HEK293 (cell line): ENCODE data around the gene LEP.

Source experiments
- BCL11A ChIP-seq: fragments of 450-650 bp; formaldehyde crosslinking; IDR thresholded peaks from 2 replicates; pipeline ENCODE4 v1.5.1; 2016; ENCODE audit warnings: low read depth, missing biosample characterization, missing genetic modification characterization
- GLI2 ChIP-seq: fragments of 450-650 bp; formaldehyde crosslinking; IDR thresholded peaks from 2 replicates; pipeline ENCODE4; 2017; ENCODE audit warnings: missing biosample characterization, missing genetic modification characterization, low read depth, borderline replicate concordance
- OSR2 ChIP-seq: fragments of 450-650 bp; formaldehyde crosslinking; IDR thresholded peaks from 2 replicates; pipeline ENCODE4 v1.5.1; 2016; ENCODE audit warnings: missing biosample characterization, missing genetic modification characterization
- PRDM1 ChIP-seq: fragments of 450-650 bp; formaldehyde crosslinking; IDR thresholded peaks from 2 replicates; pipeline ENCODE4; 2016; ENCODE audit warnings: missing biosample characterization, missing genetic modification characterization
- SCRT1 ChIP-seq: fragments of 450-650 bp; formaldehyde crosslinking; IDR thresholded peaks from 2 replicates; pipeline ENCODE4 v1.5.1; 2016; ENCODE audit warnings: missing biosample characterization, missing genetic modification characterization, borderline replicate concordance
- SCRT2 ChIP-seq: fragments of 450-650 bp; formaldehyde crosslinking; IDR thresholded peaks from 2 replicates; pipeline ENCODE4 v1.5.1; 2016; ENCODE audit warnings: missing biosample characterization, missing genetic modification characterization
- ZBTB17 ChIP-seq: fragments of 450-650 bp; formaldehyde crosslinking; IDR thresholded peaks from 2 replicates; pipeline ENCODE4 v1.5.1; 2016; ENCODE audit warnings: missing biosample characterization, missing genetic modification characterization
- ZBTB20 ChIP-seq: fragments of 450-650 bp; formaldehyde crosslinking; IDR thresholded peaks from 2 replicates; pipeline ENCODE4 v1.5.1; 2016; ENCODE audit warnings: missing biosample characterization, missing genetic modification characterization
- ZIC2 ChIP-seq: fragments of 450-650 bp; formaldehyde crosslinking; IDR thresholded peaks from 2 replicates; pipeline ENCODE4 v1.5.1; 2016; ENCODE audit warnings: missing biosample characterization, missing genetic modification characterization
- ZNF112 ChIP-seq: fragments of 450-650 bp; formaldehyde crosslinking; IDR thresholded peaks from 2 replicates; pipeline ENCODE4 v1.5.0; 2017; ENCODE audit warnings: missing biosample characterization, missing genetic modification characterization
- ZNF341 ChIP-seq: fragments of 450-650 bp; formaldehyde crosslinking; IDR thresholded peaks from 2 replicates; pipeline ENCODE4; 2016; ENCODE audit warnings: low read depth, missing biosample characterization, missing genetic modification characterization
- ZNF549 ChIP-seq: fragments of 450-650 bp; IDR thresholded peaks from 2 replicates; pipeline ENCODE4 v1.5.1; 2018; ENCODE audit warnings: missing biosample characterization, missing genetic modification characterization, mild to moderate bottlenecking, inconsistent platforms, moderate library complexity
- ZNF610 ChIP-seq: fragments of 450-650 bp; formaldehyde crosslinking; IDR thresholded peaks from 2 replicates; pipeline ENCODE4 v1.5.1; 2016; ENCODE audit warnings: missing biosample characterization, missing genetic modification characterization, borderline replicate concordance
- ZNF624 ChIP-seq: fragments of 450-650 bp; formaldehyde crosslinking; IDR thresholded peaks from 2 replicates; pipeline ENCODE4 v1.5.1; 2017; ENCODE audit warnings: missing biosample characterization, missing genetic modification characterization
- ZNF658 ChIP-seq: fragments of 450-650 bp; formaldehyde crosslinking; IDR thresholded peaks from 2 replicates; pipeline ENCODE4; 2016; ENCODE audit warnings: missing biosample characterization, missing genetic modification characterization
- TF ChIP-seq, protein P1 (sequence below): fragments of 450-650 bp; formaldehyde crosslinking; conservative IDR thresholded peaks from 2 replicates; pipeline ENCODE4 v1.5.1; 2016; ENCODE audit warnings: low read depth, missing biosample characterization, missing genetic modification characterization
- TF ChIP-seq, protein P2 (sequence below): fragments of 450-650 bp; formaldehyde crosslinking; IDR thresholded peaks from 2 replicates; pipeline ENCODE4 v1.5.1; 2016; ENCODE audit warnings: missing biosample characterization, missing genetic modification characterization
- TF ChIP-seq, protein P3 (sequence below): fragments of 450-650 bp; formaldehyde crosslinking; IDR thresholded peaks from 2 replicates; pipeline ENCODE4 v1.5.1; 2016; ENCODE audit warnings: missing biosample characterization, missing genetic modification characterization
- TF ChIP-seq, protein P4 (sequence below): fragments of 450-650 bp; formaldehyde crosslinking; IDR thresholded peaks from 2 replicates; pipeline ENCODE4 v1.5.1; 2016; ENCODE audit warnings: missing biosample characterization, missing genetic modification characterization, low read depth
- TF ChIP-seq, protein P5 (sequence below): fragments of 450-650 bp; formaldehyde crosslinking; IDR thresholded peaks from 2 replicates; pipeline ENCODE4 v1.5.1; 2016; ENCODE audit warnings: missing biosample characterization, missing genetic modification characterization
- TF ChIP-seq, protein P6 (sequence below): fragments of 450-650 bp; formaldehyde crosslinking; IDR thresholded peaks from 2 replicates; pipeline ENCODE4 v1.5.1; 2016; ENCODE audit warnings: missing biosample characterization, missing genetic modification characterization
- TF ChIP-seq, protein P7 (sequence below): fragments of 450-650 bp; formaldehyde crosslinking; IDR thresholded peaks from 2 replicates; pipeline ENCODE4 v1.5.1; 2017; ENCODE audit warnings: missing biosample characterization, missing genetic modification characterization

Gene LEP

DNA sequence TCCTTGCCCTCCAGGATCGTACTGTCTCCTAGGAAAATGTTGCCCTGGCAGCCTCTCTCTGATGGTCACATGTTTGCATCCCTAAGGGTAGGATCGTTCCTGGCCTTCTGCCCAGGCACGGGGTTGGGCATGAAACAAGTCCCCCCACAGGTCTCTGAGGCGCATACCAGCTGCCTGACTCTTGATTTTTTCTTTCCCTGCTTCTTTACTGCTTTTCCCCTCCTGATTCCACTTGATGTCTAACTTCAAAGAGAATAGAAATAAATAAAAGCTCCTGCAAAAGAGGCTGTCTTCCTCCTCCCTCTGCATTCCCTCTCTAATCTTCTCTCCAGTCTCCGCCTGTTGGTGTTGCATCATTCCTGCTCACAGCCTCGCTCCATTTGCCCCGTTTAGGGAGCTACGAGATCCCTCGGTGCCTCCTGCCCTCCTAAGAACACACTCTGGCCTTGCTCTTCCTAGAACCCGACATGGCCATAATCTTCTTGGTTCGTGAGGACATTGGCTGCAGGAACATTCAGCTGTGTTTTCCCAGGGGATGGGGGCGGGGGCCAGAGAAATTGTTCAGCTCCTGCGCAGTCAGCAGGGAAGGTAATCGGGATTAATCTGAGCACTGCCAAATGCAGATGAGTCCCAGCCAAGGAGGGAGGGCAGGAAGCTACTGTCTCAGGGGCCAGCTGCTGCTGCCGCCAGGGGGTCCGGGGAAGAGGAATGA lies 26.0 kb downstream of the LEP start (continued):
- TF ChIP-seq, protein P1, sequence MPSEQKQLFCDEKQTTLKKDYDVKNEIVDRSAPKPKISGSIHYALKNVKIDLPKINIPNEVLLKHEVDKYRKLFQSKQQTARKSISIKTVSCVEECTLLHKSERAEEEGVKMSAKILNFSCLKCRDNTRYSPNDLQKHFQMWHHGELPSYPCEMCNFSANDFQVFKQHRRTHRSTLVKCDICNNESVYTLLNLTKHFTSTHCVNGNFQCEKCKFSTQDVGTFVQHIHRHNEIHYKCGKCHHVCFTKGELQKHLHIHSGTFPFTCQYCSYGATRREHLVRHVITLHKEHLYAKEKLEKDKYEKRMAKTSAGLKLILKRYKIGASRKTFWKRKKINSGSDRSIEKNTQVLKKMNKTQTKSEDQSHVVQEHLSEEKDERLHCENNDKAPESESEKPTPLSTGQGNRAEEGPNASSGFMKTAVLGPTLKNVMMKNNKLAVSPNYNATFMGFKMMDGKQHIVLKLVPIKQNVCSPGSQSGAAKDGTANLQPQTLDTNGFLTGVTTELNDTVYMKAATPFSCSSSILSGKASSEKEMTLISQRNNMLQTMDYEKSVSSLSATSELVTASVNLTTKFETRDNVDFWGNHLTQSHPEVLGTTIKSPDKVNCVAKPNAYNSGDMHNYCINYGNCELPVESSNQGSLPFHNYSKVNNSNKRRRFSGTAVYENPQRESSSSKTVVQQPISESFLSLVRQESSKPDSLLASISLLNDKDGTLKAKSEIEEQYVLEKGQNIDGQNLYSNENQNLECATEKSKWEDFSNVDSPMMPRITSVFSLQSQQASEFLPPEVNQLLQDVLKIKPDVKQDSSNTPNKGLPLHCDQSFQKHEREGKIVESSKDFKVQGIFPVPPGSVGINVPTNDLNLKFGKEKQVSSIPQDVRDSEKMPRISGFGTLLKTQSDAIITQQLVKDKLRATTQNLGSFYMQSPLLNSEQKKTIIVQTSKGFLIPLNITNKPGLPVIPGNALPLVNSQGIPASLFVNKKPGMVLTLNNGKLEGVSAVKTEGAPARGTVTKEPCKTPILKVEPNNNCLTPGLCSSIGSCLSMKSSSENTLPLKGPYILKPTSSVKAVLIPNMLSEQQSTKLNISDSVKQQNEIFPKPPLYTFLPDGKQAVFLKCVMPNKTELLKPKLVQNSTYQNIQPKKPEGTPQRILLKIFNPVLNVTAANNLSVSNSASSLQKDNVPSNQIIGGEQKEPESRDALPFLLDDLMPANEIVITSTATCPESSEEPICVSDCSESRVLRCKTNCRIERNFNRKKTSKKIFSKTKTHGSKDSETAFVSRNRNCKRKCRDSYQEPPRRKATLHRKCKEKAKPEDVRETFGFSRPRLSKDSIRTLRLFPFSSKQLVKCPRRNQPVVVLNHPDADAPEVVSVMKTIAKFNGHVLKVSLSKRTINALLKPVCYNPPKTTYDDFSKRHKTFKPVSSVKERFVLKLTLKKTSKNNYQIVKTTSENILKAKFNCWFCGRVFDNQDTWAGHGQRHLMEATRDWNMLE (tag by site-specific recombination) = peak; percentile 33; the same call in 1 of the 2 replicates
- TF ChIP-seq, protein P2, sequence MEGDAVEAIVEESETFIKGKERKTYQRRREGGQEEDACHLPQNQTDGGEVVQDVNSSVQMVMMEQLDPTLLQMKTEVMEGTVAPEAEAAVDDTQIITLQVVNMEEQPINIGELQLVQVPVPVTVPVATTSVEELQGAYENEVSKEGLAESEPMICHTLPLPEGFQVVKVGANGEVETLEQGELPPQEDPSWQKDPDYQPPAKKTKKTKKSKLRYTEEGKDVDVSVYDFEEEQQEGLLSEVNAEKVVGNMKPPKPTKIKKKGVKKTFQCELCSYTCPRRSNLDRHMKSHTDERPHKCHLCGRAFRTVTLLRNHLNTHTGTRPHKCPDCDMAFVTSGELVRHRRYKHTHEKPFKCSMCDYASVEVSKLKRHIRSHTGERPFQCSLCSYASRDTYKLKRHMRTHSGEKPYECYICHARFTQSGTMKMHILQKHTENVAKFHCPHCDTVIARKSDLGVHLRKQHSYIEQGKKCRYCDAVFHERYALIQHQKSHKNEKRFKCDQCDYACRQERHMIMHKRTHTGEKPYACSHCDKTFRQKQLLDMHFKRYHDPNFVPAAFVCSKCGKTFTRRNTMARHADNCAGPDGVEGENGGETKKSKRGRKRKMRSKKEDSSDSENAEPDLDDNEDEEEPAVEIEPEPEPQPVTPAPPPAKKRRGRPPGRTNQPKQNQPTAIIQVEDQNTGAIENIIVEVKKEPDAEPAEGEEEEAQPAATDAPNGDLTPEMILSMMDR = peak; percentile 17; the same call in 1 of the 2 replicates
- TF ChIP-seq ZNF112 (tag by site-specific recombination) (no peak), ZBTB20 (tag by site-specific recombination) (no peak; the same call in 1 of the 2 replicates), ZNF624 (no peak), BCL11A (tag by site-specific recombination) (no peak), ZBTB17 (tag by site-specific recombination) (peak; percentile 97), SCRT2 (peak; percentile 72), ZIC2 (tag by site-specific recombination) (0 out of 2 replicates have a peak, but pooled peaks have one; percentile 4), OSR2 (tag by site-specific recombination) (peak; percentile 31; the same call in 1 of the 2 replicates), GLI2 (no peak), ZNF341 (peak; percentile 62), ZNF658 (tag by site-specific recombination) (no peak), ZNF610 (tag by site-specific recombination) (peak; percentile 43; the same call in 1 of the 2 replicates), SCRT1 (tag by site-specific recombination) (peak; percentile 57; the same call in 1 of the 2 replicates), PRDM1 (tag by site-specific recombination) (peak; percentile 35; the same call in 1 of the 2 replicates), ZNF549 (tag by site-specific recombination) (no peak)
- TF ChIP-seq, protein P3, sequence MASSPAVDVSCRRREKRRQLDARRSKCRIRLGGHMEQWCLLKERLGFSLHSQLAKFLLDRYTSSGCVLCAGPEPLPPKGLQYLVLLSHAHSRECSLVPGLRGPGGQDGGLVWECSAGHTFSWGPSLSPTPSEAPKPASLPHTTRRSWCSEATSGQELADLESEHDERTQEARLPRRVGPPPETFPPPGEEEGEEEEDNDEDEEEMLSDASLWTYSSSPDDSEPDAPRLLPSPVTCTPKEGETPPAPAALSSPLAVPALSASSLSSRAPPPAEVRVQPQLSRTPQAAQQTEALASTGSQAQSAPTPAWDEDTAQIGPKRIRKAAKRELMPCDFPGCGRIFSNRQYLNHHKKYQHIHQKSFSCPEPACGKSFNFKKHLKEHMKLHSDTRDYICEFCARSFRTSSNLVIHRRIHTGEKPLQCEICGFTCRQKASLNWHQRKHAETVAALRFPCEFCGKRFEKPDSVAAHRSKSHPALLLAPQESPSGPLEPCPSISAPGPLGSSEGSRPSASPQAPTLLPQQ (tag by site-specific recombination) = peak; percentile 63; the same call in 1 of the 2 replicates
- TF ChIP-seq, protein P4, sequence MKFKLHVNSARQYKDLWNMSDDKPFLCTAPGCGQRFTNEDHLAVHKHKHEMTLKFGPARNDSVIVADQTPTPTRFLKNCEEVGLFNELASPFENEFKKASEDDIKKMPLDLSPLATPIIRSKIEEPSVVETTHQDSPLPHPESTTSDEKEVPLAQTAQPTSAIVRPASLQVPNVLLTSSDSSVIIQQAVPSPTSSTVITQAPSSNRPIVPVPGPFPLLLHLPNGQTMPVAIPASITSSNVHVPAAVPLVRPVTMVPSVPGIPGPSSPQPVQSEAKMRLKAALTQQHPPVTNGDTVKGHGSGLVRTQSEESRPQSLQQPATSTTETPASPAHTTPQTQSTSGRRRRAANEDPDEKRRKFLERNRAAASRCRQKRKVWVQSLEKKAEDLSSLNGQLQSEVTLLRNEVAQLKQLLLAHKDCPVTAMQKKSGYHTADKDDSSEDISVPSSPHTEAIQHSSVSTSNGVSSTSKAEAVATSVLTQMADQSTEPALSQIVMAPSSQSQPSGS = 0 out of 2 replicates have a peak, but pooled peaks have one; percentile 9
- TF ChIP-seq, protein P5, sequence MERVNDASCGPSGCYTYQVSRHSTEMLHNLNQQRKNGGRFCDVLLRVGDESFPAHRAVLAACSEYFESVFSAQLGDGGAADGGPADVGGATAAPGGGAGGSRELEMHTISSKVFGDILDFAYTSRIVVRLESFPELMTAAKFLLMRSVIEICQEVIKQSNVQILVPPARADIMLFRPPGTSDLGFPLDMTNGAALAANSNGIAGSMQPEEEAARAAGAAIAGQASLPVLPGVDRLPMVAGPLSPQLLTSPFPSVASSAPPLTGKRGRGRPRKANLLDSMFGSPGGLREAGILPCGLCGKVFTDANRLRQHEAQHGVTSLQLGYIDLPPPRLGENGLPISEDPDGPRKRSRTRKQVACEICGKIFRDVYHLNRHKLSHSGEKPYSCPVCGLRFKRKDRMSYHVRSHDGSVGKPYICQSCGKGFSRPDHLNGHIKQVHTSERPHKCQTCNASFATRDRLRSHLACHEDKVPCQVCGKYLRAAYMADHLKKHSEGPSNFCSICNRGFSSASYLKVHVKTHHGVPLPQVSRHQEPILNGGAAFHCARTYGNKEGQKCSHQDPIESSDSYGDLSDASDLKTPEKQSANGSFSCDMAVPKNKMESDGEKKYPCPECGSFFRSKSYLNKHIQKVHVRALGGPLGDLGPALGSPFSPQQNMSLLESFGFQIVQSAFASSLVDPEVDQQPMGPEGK (tag by site-specific recombination) = peak; percentile 72
- TF ChIP-seq, protein P6, sequence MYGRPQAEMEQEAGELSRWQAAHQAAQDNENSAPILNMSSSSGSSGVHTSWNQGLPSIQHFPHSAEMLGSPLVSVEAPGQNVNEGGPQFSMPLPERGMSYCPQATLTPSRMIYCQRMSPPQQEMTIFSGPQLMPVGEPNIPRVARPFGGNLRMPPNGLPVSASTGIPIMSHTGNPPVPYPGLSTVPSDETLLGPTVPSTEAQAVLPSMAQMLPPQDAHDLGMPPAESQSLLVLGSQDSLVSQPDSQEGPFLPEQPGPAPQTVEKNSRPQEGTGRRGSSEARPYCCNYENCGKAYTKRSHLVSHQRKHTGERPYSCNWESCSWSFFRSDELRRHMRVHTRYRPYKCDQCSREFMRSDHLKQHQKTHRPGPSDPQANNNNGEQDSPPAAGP (tag by site-specific recombination) = no peak
- TF ChIP-seq, protein P7, sequence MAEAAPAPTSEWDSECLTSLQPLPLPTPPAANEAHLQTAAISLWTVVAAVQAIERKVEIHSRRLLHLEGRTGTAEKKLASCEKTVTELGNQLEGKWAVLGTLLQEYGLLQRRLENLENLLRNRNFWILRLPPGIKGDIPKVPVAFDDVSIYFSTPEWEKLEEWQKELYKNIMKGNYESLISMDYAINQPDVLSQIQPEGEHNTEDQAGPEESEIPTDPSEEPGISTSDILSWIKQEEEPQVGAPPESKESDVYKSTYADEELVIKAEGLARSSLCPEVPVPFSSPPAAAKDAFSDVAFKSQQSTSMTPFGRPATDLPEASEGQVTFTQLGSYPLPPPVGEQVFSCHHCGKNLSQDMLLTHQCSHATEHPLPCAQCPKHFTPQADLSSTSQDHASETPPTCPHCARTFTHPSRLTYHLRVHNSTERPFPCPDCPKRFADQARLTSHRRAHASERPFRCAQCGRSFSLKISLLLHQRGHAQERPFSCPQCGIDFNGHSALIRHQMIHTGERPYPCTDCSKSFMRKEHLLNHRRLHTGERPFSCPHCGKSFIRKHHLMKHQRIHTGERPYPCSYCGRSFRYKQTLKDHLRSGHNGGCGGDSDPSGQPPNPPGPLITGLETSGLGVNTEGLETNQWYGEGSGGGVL (tag by site-specific recombination) = peak; percentile 96
